Fibroblast of lung (primary cell): ENCODE measurements around the gene PHEX. TPM values are rescaled to one million over a fixed set of nuclear protein-coding genes. Genes with fewer than 3 reads are reported as not detected.
A peak's percentile ranks its signal among the peaks of the same experiment; 100 is the strongest.

Experiments used
- DNase-seq, 2 donors: peaks; one replicate each; pipeline versions ENCODE4 v3.0.0 to v3.0.0-alpha.2; 2010; ENCODE audit warnings: low read depth in 2 of 2
- H2AFZ ChIP-seq: 2 replicates; pipeline ENCODE4 v1.5.1; 2012; ENCODE audit warnings: low read length, control low read depth, inconsistent platforms
- H3K27ac ChIP-seq: 2 replicates; pipeline ENCODE4 v1.5.1; 2011; ENCODE audit warnings: low read length, control low read depth; ENCODE audit not compliant: insufficient read depth
- H3K27me3 ChIP-seq: 2 replicates; pipeline ENCODE4 v1.5.1; 2011; ENCODE audit warnings: mild to moderate bottlenecking, low read length; ENCODE audit not compliant: control insufficient read depth, insufficient read depth
- H3K36me3 ChIP-seq: 2 replicates; pipeline ENCODE4 v1.5.1; 2011; ENCODE audit warnings: low read length; ENCODE audit not compliant: control insufficient read depth, insufficient read depth
- H3K4me1 ChIP-seq: 2 replicates; pipeline ENCODE4 v1.5.1; 2011; ENCODE audit warnings: low read length; ENCODE audit not compliant: control insufficient read depth, insufficient read depth; ENCODE audit errors: extremely low read depth
- H3K4me2 ChIP-seq: 2 replicates; pipeline ENCODE4 v1.5.1; 2011; ENCODE audit warnings: low read length, control low read depth; ENCODE audit not compliant: insufficient read depth; ENCODE audit errors: extremely low read depth
- H3K4me3 ChIP-seq, 4 experiments: fragments of 200-600 bp in 1 of 4; sonication (generic) in 1 of 4; replicated peaks in 1 of 4; 2 replicates each; pipeline ENCODE4 v1.5.1; 2011 to 2016; ENCODE audit warnings: low read length in 4 of 4, low read depth in 3 of 4, mild to moderate bottlenecking in 3 of 4, control low read depth in 2 of 4, inconsistent platforms in 1 of 4, mixed read lengths in 1 of 4; ENCODE audit not compliant: insufficient read depth in 1 of 4; ENCODE audit errors: control extremely low read depth in 1 of 4
- H3K79me2 ChIP-seq: 2 replicates; pipeline ENCODE4 v1.5.1; 2012; ENCODE audit warnings: mild to moderate bottlenecking, low read length, inconsistent platforms; ENCODE audit not compliant: control insufficient read depth, insufficient read depth
- H3K9ac ChIP-seq: 2 replicates; pipeline ENCODE4 v1.5.1; 2011; ENCODE audit warnings: mild to moderate bottlenecking, low read length, control low read depth; ENCODE audit not compliant: insufficient read depth
- H3K9me3 ChIP-seq: 2 replicates; pipeline ENCODE4 v1.5.1; 2012; ENCODE audit warnings: low read depth, low read length; ENCODE audit not compliant: control insufficient read depth, insufficient read depth
- H4K20me1 ChIP-seq: 2 replicates; pipeline ENCODE4 v1.5.1; 2011; ENCODE audit warnings: low read length; ENCODE audit not compliant: control insufficient read depth, insufficient read depth; ENCODE audit errors: extremely low read depth
- CTCF ChIP-seq, 2 donors: IDR thresholded peaks in 1 of 2; conservative IDR thresholded peaks in 1 of 2; 1 replicate in 1 of 2; 2 replicates in 1 of 2; pipeline ENCODE4 v1.5.1; 2011 to 2012; ENCODE audit warnings: low read length in 2 of 2, control low read depth in 1 of 2, inconsistent platforms in 1 of 2, low read depth in 1 of 2, mild to moderate bottlenecking in 1 of 2
- EZH2 ChIP-seq: IDR thresholded peaks from 2 replicates; pipeline ENCODE4 v1.5.1; 2012; ENCODE audit warnings: low read length, control low read depth, mild to moderate bottlenecking; ENCODE audit errors: missing control alignments
- polyA plus RNA-seq, 2 donors: library from polyadenylated mRNA; depleted of rRNA in 1 of 2; stranded (reverse) in 1 of 2; unstranded in 1 of 2; fragments of >200 nt; gene quantifications; 2 replicates each; pipeline ENCODE4 v1.2.1, GENCODE V29; 2011 to 2012; ENCODE audit warnings: missing spikeins in 1 of 2
- total RNA-seq: library from RNA; depleted of rRNA; stranded (reverse); fragments of >200 nt; gene quantifications from 2 replicates; pipeline ENCODE4 v1.2.1, GENCODE V29; 2014

Gene PHEX
- total and polyA plus RNA-seq, 2 donors (not counting 1 experiment from before 2014, with no cell fraction given), result 1.2 to 1.7 TPM

- H3K4me2 ChIP-seq, result no peak overlapping the region
- no peak overlapping the region for H3K27ac ChIP-seq
- H3K4me1 ChIP-seq, result no peaks in the 10 kb centered on the region
- H4K20me1 ChIP-seq, result no peaks in the 10 kb centered on the region
- H3K4me3 ChIP-seq, result no peak overlapping the region
- no peaks in the 10 kb centered on the region for H3K9me3 ChIP-seq
- H3K79me2 ChIP-seq, result no peaks in the 10 kb centered on the region
- H3K27me3 ChIP-seq, result no peaks in the 10 kb centered on the region
- H2AFZ ChIP-seq, result no peak overlapping the region
- no peak for TF ChIP-seq CTCF (conservative IDR thresholded peaks at IDR 0.05 in 1 of 2, IDR thresholded peaks at IDR 0.05 in 1 of 2; ENCODE audit: low read depth in 1 of 2, low read length in 2 of 2)
- no peak for TF ChIP-seq EZH2
- DNase-seq, result no peak
- no peak overlapping the region for H3K9ac ChIP-seq
- no peaks in the 10 kb centered on the region for H3K36me3 ChIP-seq
Observed at GRCh38 chrX:22069586-22069985, 37.5 kb downstream of the PHEX start.

GRCh38 chrX:22073928-22074327 lies 41.8 kb downstream of the PHEX start:
- Histone ChIP-seq H3K4me3 (no peak overlapping the region), H2AFZ (no peak overlapping the region), H3K27ac (no peak overlapping the region), H3K9ac (no peak overlapping the region), H4K20me1 (no peaks in the 10 kb centered on the region), H3K9me3 (no peaks in the 10 kb centered on the region), H3K79me2 (no peaks in the 10 kb centered on the region), H3K4me1 (no peaks in the 10 kb centered on the region), H3K36me3 (no peaks in the 10 kb centered on the region), H3K4me2 (no peak overlapping the region), H3K27me3 (no peaks in the 10 kb centered on the region)
- TF ChIP-seq EZH2 (no peak), CTCF (conservative IDR thresholded peaks at IDR 0.05 in 1 of 2, IDR thresholded peaks at IDR 0.05 in 1 of 2; ENCODE audit: low read depth in 1 of 2, low read length in 2 of 2) (no peak)
- no peak for DNase-seq

- H3K27ac ChIP-seq, result no peak overlapping the region
- H3K9me3 ChIP-seq, result no peaks in the 10 kb centered on the region
- no peaks in the 10 kb centered on the region for H3K79me2 ChIP-seq
- peak in 1 of 2 donors; percentile 0 for DNase-seq
- no peak overlapping the region for H2AFZ ChIP-seq
- no peaks in the 10 kb centered on the region for H4K20me1 ChIP-seq
- H3K4me1 ChIP-seq, result no peaks in the 10 kb centered on the region
- H3K4me2 ChIP-seq, result no peak overlapping the region
- TF ChIP-seq EZH2 (no peak), CTCF (conservative IDR thresholded peaks at IDR 0.05 in 1 of 2, IDR thresholded peaks at IDR 0.05 in 1 of 2; ENCODE audit: low read depth in 1 of 2, low read length in 2 of 2) (no peak)
- H3K27me3 ChIP-seq, result no peaks in the 10 kb centered on the region
- no peak overlapping the region for H3K4me3 ChIP-seq
- H3K9ac ChIP-seq, result no peak overlapping the region
- no peaks in the 10 kb centered on the region for H3K36me3 ChIP-seq
Observed at GRCh38 chrX:22078117-22078516, 46.0 kb downstream of the PHEX start.
